D341Med (cell line): ENCODE data around the gene ARHGAP10.
"Not testable (repeated sequence)": the region's sequence is repeated elsewhere in the genome, so short reads cannot be mapped to it uniquely, and the experiment has no call there.

ENCODE experiments used
- DNase-seq: peaks from one replicate; pipeline ENCODE4 v3.0.0; 2012; ENCODE audit warnings: low spot score

ARHGAP10 gene

DNA sequence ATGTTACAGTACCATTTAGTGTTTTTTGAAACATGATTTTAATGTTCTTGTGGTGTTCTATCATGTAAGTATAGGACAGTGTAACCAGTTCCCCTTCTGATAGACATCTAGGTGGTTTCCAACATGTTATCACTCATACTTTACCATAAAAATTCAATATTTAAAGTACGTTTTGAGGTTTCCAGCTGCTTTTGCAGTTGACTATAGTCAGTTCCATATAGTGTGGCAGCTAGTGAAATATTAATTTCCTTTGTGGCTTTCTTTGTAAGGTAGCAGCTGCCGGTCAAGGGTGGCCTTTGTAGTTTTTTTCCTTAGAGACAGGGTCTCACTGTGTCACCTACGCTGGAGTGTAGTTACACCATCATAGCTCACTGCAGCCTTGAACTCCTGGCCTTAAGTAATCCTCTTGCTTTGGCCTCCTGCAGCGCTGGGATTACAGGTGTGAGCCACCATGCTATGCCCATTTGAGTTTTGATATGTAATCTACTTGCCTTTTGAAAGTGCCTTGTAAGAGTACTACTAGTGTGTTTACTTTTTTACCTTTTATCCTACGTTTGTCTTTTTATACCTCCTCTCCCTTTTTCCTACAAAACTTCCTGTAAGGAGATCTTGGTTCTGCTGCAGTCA, 63.0 kb downstream of the ARHGAP10 start:
- no peak for DNase-seq

DNA sequence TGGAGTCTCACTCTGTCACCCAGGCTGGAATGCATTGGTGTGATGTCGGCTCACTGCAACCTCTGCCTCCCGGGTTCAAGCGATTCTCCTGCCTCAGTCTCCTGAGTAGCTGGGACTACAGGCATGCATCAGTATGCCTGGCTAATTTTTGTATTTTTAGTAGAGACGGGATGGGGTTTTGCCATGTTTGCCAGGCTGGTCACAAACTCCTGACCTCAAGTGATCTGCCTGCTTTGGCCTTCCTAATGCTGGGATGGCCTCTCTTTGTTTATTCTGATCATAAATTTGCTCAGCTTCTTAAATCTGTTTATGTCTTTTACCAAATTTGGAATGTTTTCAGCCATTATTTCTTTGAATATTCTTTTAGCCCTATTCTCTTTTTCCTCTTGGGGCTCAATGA, 67.2 kb downstream of the ARHGAP10 start:
- DNase-seq = not testable (repeated sequence)

DNA sequence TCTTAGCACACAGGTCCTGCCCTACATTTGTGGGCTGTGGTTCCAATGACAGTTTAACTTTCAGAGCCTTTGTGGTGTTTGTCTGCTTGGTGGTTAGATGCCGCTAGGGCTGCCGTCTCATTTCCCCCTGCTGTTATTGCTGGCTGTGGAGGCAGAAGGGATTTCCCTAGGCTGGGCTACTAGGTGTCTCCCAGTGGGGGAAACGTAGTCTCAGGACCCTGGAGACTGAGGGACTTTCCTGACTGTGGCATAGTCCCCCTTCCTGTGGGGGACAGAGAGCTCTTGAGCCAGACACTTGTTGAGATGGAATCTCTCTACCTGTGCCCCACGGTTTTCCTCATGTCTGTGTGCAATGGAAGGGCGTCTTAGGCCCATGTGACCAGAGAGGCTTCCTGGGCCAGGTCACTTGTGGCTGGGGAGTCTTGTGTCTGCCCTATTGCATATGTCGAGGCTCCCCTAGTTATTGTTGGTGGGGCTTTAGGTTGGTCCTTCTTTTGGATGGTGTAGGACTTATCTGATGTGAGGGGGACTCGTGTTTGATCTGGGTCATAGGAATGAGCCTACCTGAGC, 68.2 kb downstream of the ARHGAP10 start:
- DNase-seq = no peak

DNA sequence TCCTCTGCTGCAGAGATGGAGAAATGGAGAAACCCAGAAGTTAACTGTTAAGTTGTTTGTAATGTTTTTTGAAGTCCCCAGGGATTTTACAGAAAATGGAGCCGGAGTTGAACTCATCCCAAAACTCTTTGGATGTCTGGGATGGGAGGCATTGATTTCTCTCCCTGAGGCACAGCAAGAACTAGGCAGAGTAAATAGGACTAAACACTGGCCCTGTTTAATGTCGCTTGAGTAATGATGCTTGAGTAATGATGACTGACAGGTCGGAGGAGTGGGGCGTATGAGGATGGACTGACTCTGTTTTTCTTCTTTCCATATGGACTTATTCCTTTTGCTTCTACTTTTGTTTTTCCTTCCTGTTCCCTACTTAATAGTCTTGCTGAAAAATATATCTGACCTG, 69.9 kb downstream of the ARHGAP10 start:
- no peak for DNase-seq

DNA sequence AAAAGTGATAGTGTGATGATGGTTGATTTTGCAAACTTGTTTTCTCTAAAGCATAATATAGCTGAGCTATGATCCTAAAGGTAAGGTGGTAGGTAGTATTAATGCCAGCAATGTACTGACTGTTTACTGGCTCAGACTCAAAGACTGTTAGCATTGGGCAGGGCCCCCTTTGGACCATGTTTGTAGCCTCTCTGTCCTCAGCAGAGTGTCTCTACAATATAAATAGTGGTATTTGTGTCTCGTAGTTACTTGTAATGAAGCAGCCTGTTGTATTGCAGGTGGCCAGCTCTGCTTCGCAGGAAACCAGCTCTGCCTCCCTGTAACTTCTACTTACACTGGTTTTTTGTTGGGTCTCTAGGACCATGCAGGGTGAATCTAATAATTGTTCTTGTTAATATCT, 70.5 kb downstream of the ARHGAP10 start:
- no peak for DNase-seq

DNA sequence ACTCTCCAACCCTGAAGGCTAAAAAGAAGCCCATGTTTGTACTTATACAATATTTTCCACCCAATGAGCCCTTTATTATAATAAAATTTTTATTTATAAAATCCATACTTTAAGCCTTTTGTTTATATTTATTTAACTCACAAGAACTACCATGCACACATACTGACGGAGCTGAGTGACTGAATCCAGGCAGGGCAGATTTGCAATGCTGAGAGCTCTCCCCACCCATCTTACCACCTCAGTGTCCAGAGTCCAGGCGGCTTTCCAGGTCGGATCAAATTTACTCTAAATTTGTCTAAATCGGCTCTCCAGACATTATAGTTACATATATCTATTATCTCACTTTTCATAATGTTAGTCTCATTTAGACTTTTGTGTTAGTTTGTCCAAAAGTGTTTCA, 74.1 kb downstream of the ARHGAP10 start:
- no peak for DNase-seq

DNA sequence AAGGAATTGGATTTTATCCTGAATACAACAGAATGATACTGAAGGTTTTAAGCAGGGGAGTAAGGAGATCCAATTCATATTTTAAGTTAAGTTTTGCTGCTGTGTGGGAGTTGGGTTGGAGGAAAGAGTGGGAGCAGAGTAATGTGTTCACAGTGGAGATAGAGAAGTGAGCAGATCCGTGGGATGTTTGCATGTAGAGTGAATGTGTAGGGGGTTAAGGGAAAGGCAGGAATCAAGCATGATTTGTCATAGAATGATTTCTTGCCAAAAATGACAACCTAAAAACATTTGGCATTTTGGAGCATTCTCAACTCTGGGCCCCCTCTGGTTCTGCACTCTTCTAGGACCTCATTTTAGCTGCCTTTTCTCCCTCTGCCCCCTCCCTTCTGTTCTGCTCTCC, 76.6 kb downstream of the ARHGAP10 start:
- DNase-seq = no peak

DNA sequence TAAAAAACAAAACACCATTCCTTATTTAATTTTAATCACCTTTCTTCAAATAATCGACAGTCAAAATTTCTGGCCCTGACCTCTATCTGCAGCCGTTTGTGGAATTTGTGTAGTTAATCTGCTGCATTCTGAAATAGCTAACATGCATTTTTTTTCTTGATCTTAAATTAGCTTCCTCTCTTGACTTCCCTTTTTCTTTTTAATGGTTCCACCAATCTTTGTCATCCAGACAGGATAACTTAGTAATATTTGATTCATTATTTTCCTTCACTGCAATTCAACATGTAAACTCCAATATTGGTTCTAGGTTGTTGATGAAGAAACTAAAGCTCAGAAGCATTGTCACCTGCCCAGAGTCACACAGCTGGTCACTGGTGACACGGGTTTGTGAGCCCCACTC, 77.3 kb downstream of the ARHGAP10 start:
- no peak for DNase-seq

DNA sequence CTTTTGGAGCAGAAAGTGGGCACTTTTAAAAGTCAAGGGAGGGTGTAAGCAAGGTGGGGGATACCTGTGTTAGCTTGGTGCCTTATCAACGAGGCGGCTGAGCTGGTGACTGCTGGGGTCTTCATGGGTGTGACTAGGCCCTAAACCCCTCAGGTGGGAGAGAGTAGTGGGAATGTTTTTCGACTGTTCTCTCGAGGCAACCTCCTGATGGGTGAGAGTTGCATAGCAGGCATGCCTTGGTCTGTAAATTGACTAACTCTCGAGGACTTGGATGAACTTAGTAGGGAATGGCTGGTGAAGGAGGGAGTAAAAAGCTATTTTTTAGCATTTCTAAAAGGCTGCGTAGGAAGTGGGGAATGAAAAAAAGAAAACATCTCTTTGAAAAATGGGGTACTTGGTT, 80.0 kb downstream of the ARHGAP10 start:
- no peak for DNase-seq

DNA sequence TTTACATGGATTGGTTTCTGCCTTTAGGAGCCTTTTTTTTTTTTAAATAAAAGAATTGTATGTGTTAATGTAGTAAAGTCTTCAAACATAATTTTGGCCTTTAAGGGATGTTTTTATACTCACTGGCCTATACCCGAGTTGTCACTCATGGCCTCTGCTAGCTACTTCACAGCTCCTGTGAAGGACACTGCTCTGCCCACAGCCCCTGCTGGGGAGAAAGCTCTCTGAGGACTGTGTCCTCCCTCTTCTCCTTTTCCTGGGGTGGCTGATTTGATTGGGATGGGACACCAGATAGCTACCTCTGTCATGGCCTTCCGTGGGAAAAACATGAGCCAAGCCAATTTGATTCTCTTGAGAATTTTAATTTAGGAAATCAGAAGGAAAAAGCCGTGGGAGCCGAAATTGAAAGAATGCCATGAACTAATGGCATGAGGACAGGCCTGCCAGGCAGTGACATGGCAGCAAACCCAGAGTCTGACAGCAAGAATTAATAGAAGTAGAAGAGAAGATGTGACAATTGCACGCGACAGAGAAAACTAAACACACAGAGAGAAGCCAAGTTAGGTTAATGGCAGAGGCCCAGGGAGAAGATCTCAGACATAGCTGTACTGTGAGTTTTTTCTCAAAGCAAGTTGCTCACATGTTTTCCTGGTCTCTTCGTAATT, 81.4 kb downstream of the ARHGAP10 start:
- no peak for DNase-seq

DNA sequence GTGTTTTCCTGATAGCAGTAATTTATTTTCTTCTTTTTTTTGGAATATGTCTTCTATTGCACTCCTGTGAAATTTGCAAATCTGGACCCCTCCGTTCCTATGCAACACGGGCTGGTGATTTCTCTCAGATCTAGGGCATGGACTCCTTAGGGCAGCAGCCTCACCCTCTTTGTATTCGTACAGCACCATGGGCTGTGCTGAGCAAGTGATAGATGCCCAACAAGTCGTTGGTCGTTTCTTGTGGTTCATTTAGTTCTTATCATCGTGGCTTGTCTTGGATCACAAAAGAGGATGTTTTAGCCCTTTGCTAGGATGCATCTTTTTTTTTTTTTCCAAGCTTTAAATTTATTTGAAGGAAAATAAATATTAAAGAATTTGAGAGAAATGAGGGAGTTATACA, 82.1 kb downstream of the ARHGAP10 start:
- DNase-seq = no peak

DNA sequence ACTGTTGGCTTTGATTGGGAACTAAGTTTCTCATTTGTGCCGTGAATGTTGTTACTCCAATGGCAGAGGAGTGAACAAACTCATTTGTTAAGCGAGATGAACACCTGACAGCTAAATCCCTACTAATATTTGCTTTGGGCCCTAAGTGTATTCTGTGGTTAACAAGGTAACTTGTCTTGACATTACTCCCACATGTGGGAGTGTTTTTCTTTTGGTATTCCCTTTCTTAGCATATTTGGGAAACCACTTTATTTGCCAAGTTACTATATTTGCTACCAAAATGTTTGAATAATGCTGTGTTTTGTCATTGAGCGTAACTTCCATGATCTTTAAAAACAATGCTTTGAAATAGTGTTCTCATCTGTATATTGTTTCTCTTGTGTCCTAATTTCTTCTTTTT, 82.5 kb downstream of the ARHGAP10 start:
- no peak for DNase-seq

DNA sequence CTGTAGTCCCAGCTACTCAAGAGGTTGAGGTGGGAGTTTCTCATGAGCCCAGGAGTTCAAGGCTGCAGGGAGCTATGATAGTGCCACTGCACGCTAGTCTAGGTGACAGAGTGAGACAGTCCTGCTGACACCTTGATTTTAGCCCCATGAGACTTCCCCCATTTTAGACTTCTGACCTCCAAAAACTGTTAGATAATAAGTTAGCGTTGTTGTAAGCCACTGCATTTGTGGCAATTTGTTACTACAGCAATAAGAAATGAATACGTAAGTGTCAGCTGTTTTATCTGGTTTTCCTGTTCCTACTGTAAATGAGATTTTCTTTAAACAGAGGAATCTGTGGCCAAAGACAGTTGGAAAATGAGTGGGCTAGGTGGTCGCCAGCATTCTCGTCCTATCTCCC, 83.9 kb downstream of the ARHGAP10 start:
- DNase-seq = no peak

DNA sequence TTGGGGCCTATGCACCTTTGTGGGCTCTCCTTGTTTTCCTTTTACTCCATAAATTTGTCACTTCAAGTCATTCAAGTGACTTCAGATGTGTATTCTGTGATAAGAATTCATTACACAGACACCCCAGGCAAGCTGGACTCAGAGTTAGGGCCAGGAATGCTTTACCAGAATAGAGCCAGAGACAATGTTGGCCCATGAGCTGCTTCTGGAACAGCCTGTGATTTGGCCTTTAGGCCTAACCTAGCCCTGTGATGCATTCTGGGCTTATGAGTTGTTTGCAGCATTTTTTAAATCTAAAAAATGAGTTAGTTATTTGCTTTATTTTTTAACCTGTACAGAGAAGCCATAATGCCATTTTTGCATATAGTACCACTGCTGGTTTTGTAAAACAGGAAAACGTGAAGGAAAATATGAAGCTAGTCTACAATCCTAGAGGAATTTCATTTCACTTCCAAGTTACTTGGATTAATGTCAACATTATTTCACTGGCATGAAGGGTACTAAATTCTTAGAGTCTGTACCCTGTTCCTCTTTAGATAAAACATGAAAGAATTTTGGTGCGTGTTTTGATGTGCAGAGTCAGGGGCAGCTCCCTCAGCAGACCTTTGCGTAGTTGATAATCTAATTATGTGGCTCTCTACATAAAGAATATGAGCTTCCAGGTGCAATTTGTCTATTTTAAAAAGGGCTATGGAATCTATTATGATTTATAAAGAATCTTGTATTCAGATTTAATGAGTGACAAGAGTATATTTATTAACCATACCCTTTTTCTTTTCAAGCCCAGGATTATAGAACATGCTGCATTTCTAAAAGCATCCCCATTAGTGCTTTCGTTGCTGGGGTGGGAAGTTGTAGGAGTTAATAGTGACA, 84.7 kb downstream of the ARHGAP10 start:
- DNase-seq = no peak

DNA sequence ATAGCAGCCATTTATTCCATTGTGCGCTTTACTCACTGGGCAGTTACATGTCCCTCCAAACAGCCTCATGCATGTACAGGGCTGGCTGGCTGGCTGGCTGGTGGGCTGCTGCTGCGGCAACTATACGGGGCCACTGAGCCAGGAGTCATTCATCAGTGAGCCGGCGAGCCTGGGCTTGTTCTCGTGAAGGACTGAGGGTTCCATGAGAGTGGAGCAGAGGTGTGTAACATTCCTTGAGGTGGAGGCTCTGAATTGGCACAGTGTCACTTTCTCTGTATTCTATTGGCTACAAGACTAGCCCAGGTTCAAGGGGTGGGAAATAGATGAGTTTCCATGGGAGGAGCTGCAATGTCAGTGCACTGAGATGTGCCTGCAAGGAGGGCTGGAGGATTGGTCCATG, 89.1 kb downstream of the ARHGAP10 start:
- no peak for DNase-seq

DNA sequence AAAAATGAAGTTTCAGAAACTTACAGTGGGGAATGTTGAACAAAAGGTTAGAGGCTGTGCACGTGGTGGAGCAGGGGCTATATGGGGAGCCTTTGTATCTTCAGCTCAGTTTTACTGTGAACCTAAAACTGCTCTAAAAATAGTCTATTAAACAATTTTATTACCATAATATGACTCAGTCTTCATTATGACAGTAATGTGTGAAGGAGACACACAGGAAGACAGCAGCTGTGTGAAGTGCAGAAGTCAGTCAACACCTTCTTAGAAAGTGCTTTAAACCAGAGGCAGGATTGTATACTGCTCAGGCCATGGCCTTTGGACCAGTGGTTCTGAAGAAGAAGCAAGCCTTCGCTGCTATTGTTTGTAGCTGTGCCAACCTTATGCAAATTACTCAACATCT, 89.7 kb downstream of the ARHGAP10 start:
- DNase-seq = no peak

DNA sequence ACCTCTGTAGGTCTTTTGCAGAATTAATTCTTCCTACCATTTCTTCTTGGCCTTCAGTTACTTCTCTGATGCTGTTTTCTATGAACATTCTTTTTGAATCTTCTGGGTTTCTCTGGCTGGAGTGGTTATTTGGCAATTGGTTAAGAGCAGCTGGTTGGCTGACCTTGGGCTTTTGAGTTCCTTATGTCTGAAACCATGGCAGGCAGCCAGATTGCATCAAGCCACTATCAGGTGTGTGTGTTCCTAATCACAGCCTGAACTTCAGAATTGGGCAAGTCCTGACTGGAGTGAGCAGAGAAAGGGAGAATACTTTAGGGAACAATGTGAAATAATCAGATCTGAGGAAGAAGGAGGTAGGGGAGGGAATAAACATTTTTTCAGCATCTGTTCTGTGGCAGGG, 90.2 kb downstream of the ARHGAP10 start:
- DNase-seq = no peak

DNA sequence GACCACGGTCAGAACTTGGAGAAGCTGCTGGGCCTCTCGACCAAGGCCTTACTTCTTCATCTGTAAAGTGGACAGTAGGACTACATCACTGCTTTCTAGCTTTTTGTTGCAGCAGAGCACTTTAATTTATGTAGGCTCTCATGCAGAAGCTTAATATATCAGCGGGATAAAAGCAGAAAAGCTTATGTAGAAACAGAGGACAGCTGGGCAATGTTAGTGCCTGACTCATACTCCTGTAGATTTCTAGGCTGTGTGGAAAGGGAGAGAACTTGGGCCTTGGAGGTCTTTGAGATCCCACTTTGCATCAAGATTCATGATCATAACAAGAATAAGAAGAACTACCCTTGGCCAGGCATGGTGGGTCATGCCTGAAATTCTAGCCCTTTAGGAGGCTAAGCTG, 91.2 kb downstream of the ARHGAP10 start:
- no peak for DNase-seq

DNA sequence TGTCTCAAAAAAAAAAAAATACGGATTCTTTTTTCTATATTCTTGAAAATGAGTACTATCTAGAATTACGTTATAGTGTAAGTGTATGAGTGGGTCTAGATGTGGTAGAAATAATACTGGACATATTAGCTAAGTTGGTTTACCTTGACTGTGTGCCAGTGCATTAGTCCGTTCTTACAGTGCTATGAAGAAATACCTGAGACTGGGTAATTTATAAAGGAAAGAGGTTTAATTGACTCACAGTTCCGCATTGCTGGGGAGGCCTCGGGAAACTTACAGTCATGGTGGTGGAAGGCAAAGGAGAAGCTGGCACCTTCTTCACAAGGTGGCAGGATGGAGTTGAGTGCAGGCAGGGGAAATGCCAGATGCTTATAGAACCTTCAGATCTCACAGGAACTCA, 92.4 kb downstream of the ARHGAP10 start:
- DNase-seq = no peak

DNA sequence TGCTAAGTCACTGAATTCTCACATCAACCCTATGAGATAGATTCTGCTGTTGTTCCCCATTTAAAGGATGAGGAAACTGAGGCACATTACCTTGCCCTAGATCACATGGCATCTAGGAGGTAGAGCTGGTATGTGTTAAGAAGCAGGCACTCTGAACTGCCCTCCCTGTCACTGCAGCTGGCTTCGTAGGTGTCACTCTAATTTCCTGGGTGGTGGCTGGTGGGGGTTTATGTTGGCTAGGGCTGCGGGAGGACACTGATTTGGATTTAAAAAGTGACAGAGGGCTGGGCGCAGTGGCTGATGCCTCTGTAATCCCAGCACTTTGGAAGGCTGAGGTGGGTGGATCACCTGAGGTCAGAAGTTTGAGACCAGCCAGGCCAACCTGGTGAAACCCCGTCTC, 93.0 kb downstream of the ARHGAP10 start:
- no peak for DNase-seq

DNA sequence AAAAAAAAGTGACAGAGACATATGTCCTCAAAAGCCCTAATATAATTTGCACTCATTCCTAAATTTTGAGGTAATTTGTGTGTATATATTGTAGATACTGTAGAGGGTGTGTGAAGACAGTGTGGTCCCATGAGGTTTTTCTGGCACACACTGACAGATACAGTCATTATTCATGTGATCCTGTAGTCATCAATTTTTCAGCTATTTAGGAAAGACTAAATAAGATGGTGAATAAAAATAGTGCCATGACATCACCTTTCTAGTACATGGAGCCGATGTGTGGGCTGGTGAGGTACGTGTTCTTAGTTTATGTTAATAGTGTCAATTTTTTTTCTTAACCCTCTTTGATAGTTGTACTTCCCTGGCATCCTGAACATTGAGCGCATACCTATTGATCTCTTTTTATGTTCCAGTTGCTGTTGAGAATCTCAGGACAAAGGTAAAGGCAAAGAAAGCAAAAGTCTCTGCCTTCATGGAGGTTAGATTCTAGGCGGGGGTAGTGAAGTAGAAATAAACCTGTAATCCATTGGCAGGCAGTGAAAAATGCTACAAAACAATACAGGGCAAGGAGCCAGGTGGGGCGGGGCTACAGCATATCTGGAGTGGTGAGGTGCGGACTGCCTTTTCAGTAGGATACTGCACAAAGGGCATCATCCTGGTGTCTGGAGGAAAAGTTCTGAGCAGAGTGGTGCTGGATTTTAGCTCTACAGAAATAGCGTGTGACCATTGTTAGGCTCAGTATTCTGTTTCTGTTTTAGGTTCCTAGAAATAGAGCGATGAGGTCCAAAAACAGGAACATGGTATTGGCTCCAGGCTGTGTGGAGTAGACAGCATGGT, 93.8 kb downstream of the ARHGAP10 start:
- DNase-seq = peak; percentile 39

DNA sequence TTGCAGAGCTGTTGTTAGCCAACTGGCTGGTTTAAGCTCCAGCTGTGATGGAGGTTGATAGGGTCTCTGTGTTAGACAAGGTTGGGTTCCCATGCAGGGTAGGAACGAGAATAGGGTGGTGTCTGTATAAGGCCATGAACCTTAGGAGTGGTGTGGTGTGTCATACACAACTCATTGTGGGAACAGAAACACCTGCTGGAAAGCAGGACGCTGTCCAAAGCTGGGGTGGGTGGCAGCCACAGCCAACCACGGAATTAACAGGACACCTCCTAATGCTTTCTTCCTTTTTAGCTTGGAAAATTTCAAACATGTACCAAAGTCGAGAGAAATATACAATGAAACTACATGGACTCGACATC, 94.4 kb downstream of the ARHGAP10 start:
- no peak for DNase-seq
